Sigmoid colon (tissue), 7 donors: ENCODE data around the gene CA7. TPM values are rescaled to one million over a fixed set of nuclear protein-coding genes. Genes with fewer than 3 reads are reported as not detected.

Experiments used
- DNase-seq: peaks from one replicate; pipeline ENCODE4 v3.0.0-alpha.2; 2019
- H3K27ac ChIP-seq, 4 donors: fragments of 200-600 bp; sonication (generic); one replicate each; pipeline ENCODE4 v1.5.1; 2016 to 2019; ENCODE audit warnings: mild to moderate bottlenecking in 1 of 4
- H3K27me3 ChIP-seq, 3 donors: fragments of 200-600 bp; sonication (generic); one replicate each; pipeline ENCODE4 v1.5.1; 2019; ENCODE audit warnings: mild to moderate bottlenecking in 1 of 3
- H3K36me3 ChIP-seq, 4 donors: fragments of 200-600 bp; sonication (generic); one replicate each; pipeline ENCODE4 v1.5.1; 2016 to 2019
- H3K4me1 ChIP-seq, 4 donors: fragments of 200-600 bp; sonication (generic); one replicate each; pipeline ENCODE4 v1.5.1; 2017 to 2019
- H3K4me3 ChIP-seq, 4 donors: fragments of 200-600 bp; sonication (generic); one replicate each; pipeline ENCODE4 v1.5.1; 2017 to 2019; ENCODE audit warnings: mild to moderate bottlenecking in 2 of 4, moderate library complexity in 1 of 4
- H3K9me3 ChIP-seq, 4 donors: fragments of 200-600 bp in 3 of 4; sonication (generic) in 3 of 4; one replicate each; pipeline versions ENCODE4 v1.5.1 to v1.6.1; 2013 to 2019
- CTCF ChIP-seq, 4 experiments: fragments of 450-650 bp in 3 of 4; fragments of 200-600 bp in 1 of 4; IDR thresholded peaks; one replicate each; pipeline ENCODE4 v1.5.1; 2016 to 2019; ENCODE audit warnings: antibody characterized with exemption in 4 of 4, mild to moderate bottlenecking in 3 of 4, moderate library complexity in 2 of 4
- EP300 ChIP-seq, 4 donors: sonication (generic); formaldehyde crosslinking; IDR thresholded peaks; one replicate each; pipeline ENCODE4 v1.6.1; 2017; ENCODE audit warnings: antibody characterized with exemption in 4 of 4
- POLR2A ChIP-seq, 2 donors: fragments of 450-650 bp; IDR thresholded peaks; one replicate each; pipeline ENCODE4 v1.6.1; 2016; ENCODE audit warnings: antibody characterized with exemption in 2 of 2, mild to moderate bottlenecking in 2 of 2, moderate library complexity in 2 of 2
- POLR2AphosphoS5 ChIP-seq, 4 donors: sonication (generic); formaldehyde crosslinking; IDR thresholded peaks; one replicate each; pipeline ENCODE4 v1.6.1; 2017; ENCODE audit warnings: antibody characterized with exemption in 4 of 4
- WGBS, 2 donors: extraction: QIAGEN DNeasy Blood & Tissue Kit; methylation state at CpG; one replicate each; pipeline ENCODE4 v1.1.7; 2013; 5-methylcytosine and 5-hydroxymethylcytosine counted together
- intact Hi-C: fragments of 100-400 bp; cut with DNase I; formaldehyde crosslinking; loops from one replicate; pipeline ENCODE4 v1.15.1; 2023
- polyA plus RNA-seq, 3 donors: library from polyadenylated mRNA; stranded (reverse); fragments of 200-250 nt; gene quantifications; one replicate each; pipeline ENCODE4 v1.2.3, GENCODE V29; 2013
- total RNA-seq, 4 donors: library from RNA; depleted of rRNA; stranded (reverse); fragments of >200 nt; gene quantifications; one replicate each; pipeline ENCODE4 v1.1.0, GENCODE V29; 2016
- donor health status: healthy with polysubstance abuse.
- donor health status: Bipolar disorder and iron deficiency.
- donor health status: healthy.

CA7 gene
- total and polyA plus RNA-seq, 7 donors = 1.9 to 188 (median 133) TPM; not detected in 3

DNA sequence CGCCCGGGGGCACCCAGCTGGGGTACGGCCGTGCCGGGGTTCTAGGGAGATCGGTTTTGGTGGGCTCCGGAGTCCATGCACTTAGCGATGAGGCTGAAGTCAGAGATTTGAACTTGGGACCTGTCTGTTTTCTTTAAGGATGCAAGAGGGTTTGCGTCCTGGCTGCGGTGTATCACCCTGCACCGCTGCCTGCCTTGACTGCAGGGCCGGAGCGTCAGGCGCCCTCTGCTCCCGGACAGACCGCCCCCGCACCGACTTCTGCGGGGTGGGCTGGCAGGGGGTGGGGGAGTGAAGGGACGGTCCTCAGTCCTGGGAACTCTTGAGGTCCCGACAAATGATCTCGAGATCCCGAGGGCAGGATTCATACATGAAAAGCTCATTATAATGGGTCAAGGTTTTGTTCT, 36.8 kb downstream of the CA7 start:
- peak overlapping the region; percentile 48 to 68 (median 66) for H3K27ac ChIP-seq
- H3K27me3 ChIP-seq = no peaks in the 10 kb centered on the region
- 1 to 4% methylated on average over 23 of the region's 23 CpGs for WGBS, 2 donors
- H3K36me3 ChIP-seq = peaks cover 0 to 20% (median 11%) of the 10 kb centered on the region in 4 donors
- peak overlapping the region; percentile 51 to 84 (median 72) for H3K4me3 ChIP-seq
- H3K4me1 ChIP-seq = peaks cover 0 to 17% (median 10%) of the 10 kb centered on the region in 4 donors
- no peak for DNase-seq
- TF ChIP-seq POLR2A (IDR thresholded peaks at IDR 0.05) (no peak), EP300 (IDR thresholded peaks at IDR 0.05) (no peak), CTCF (IDR thresholded peaks at IDR 0.05) (no peak), POLR2AphosphoS5 (IDR thresholded peaks at IDR 0.05) (no peak)
- intact Hi-C loops = no loop called here
- H3K9me3 ChIP-seq = no peaks in the 10 kb centered on the region

GRCh38 chr16:66881560-66881959, 37.3 kb downstream of the CA7 start:
- WGBS, 2 donors = 58 to 81% methylated on average over 2 of the region's 2 CpGs
- Histone ChIP-seq H3K4me1 (peaks cover 0 to 17% (median 10%) of the 10 kb centered on the region in 4 donors), H3K4me3 (peak overlapping the region in 2 of 4 donors; percentile 84), H3K9me3 (no peaks in the 10 kb centered on the region), H3K36me3 (peaks cover 0 to 25% (median 11%) of the 10 kb centered on the region in 4 donors), H3K27me3 (no peaks in the 10 kb centered on the region), H3K27ac (no peak overlapping the region)
- DNase-seq = no peak
- intact Hi-C loops = no loop called here
- TF ChIP-seq POLR2AphosphoS5 (IDR thresholded peaks at IDR 0.05) (no peak), POLR2A (IDR thresholded peaks at IDR 0.05) (no peak)

- Histone ChIP-seq H3K27ac (no peak overlapping the region), H3K36me3 (peaks cover 0 to 30% (median 11%) of the 10 kb centered on the region in 4 donors), H3K4me1 (peaks cover 0 to 17% (median 10%) of the 10 kb centered on the region in 4 donors), H3K27me3 (no peaks in the 10 kb centered on the region), H3K4me3 (no peak overlapping the region), H3K9me3 (no peaks in the 10 kb centered on the region)
- intact Hi-C loops = no loop called here
- no peak for TF ChIP-seq CTCF (IDR thresholded peaks at IDR 0.05)
- TF ChIP-seq POLR2AphosphoS5 (IDR thresholded peaks at IDR 0.05) = no peak
- no peak for TF ChIP-seq POLR2A (IDR thresholded peaks at IDR 0.05)
- TF ChIP-seq EP300 (IDR thresholded peaks at IDR 0.05) = no peak
- no peak for DNase-seq
- WGBS, 2 donors = 91 to 94% methylated on average over 8 of the region's 8 CpGs
Observed at GRCh38 chr16:66881964-66882508, 37.8 kb downstream of the CA7 start.

GRCh38 chr16:66882702-66883101, 38.5 kb downstream of the CA7 start:
- WGBS, 2 donors = 97 to 98% methylated on average over 3 of the region's 3 CpGs
- no peak for DNase-seq
- no peak for TF ChIP-seq EP300 (IDR thresholded peaks at IDR 0.05)
- TF ChIP-seq POLR2AphosphoS5 (IDR thresholded peaks at IDR 0.05) = no peak
- no peak for TF ChIP-seq POLR2A (IDR thresholded peaks at IDR 0.05)
- no peak for TF ChIP-seq CTCF (IDR thresholded peaks at IDR 0.05)
- intact Hi-C loops = no loop called here
- Histone ChIP-seq H3K4me3 (no peak overlapping the region), H3K27ac (no peak overlapping the region), H3K27me3 (no peaks in the 10 kb centered on the region), H3K9me3 (no peaks in the 10 kb centered on the region), H3K4me1 (peaks cover 0 to 17% (median 10%) of the 10 kb centered on the region in 4 donors), H3K36me3 (peaks cover 0 to 32% (median 11%) of the 10 kb centered on the region in 4 donors)

DNA sequence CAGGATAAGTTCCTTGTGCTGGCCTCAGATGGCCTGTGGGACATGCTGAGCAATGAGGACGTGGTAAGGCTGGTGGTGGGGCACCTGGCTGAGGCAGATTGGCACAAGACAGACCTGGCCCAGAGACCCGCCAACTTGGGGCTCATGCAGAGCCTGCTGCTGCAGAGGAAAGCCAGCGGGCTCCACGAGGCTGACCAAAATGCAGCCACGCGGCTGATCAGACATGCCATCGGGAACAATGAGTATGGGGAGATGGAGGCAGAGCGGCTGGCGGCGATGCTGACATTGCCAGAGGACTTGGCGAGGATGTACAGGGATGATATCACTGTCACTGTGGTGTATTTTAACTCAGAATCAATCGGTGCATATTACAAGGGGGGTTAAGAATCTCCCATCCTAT, 41.3 kb downstream of the CA7 start:
- DNase-seq = no peak
- H3K27me3 ChIP-seq = no peaks in the 10 kb centered on the region
- TF ChIP-seq EP300 (IDR thresholded peaks at IDR 0.05) (no peak), POLR2A (IDR thresholded peaks at IDR 0.05) (no peak), POLR2AphosphoS5 (IDR thresholded peaks at IDR 0.05) (no peak)
- peaks cover 0 to 32% (median 11%) of the 10 kb centered on the region in 4 donors for H3K36me3 ChIP-seq
- peaks cover 0 to 12% (median 4%) of the 10 kb centered on the region in 4 donors for H3K4me1 ChIP-seq
- intact Hi-C loops = no loop called here
- H3K27ac ChIP-seq = no peak overlapping the region
- 92 to 95% methylated on average over 12 of the region's 12 CpGs for WGBS, 2 donors
- no peaks in the 10 kb centered on the region for H3K9me3 ChIP-seq
- no peak overlapping the region for H3K4me3 ChIP-seq
